HG02610 (cell line): ENCODE data around the gene ITSN1.

Source experiments
- ATAC-seq: cut with Tn5 transposase; IDR thresholded peaks from one replicate; pipeline ENCODE4 v1.9.1; 2021; ENCODE audit warnings: mild to moderate bottlenecking, moderate library complexity; ENCODE audit not compliant: unreplicated experiment

ITSN1 gene

GRCh38 chr21:33801424-33802405 is 159.4 kb downstream of the ITSN1 start:
- ATAC-seq = no peak

- ATAC-seq = no peak
These were observed 160.2 kb downstream of the ITSN1 start for GRCh38 chr21:33802481-33802880.

GRCh38 chr21:33808715-33809367 is 166.5 kb downstream of the ITSN1 start:
- no peak for ATAC-seq

- ATAC-seq = no peak
These were observed 168.5 kb downstream of the ITSN1 start for GRCh38 chr21:33810766-33811165.

- no peak for ATAC-seq
These were observed 169.1 kb downstream of the ITSN1 start for GRCh38 chr21:33811167-33812010.

GRCh38 chr21:33813832-33814365 is 171.6 kb downstream of the ITSN1 start:
- ATAC-seq = no peak

GRCh38 chr21:33815143-33815707 is 172.9 kb downstream of the ITSN1 start:
- no peak for ATAC-seq

- no peak for ATAC-seq
These were observed 173.9 kb downstream of the ITSN1 start for GRCh38 chr21:33816174-33816573.

GRCh38 chr21:33817138-33817537 is 174.8 kb downstream of the ITSN1 start:
- no peak for ATAC-seq

- ATAC-seq = no peak
These were observed 175.6 kb downstream of the ITSN1 start for GRCh38 chr21:33817663-33818451.

GRCh38 chr21:33820230-33820770 is 178.0 kb downstream of the ITSN1 start:
- no peak for ATAC-seq

- ATAC-seq = no peak
These were observed 178.5 kb downstream of the ITSN1 start for GRCh38 chr21:33820798-33821197.

GRCh38 chr21:33821503-33822322 is 179.4 kb downstream of the ITSN1 start:
- no peak for ATAC-seq

GRCh38 chr21:33824156-33824941 is 182.0 kb downstream of the ITSN1 start:
- ATAC-seq = no peak

GRCh38 chr21:33825419-33825818 is 183.1 kb downstream of the ITSN1 start:
- no peak for ATAC-seq

GRCh38 chr21:33825915-33826314 is 183.6 kb downstream of the ITSN1 start:
- no peak for ATAC-seq

GRCh38 chr21:33828083-33828482 is 185.8 kb downstream of the ITSN1 start:
- no peak for ATAC-seq

- no peak for ATAC-seq
These were observed 186.3 kb downstream of the ITSN1 start for GRCh38 chr21:33828577-33828976.
